Thoracic aorta (tissue), 2 donors: ENCODE measurements around the gene SLC43A1. TPM values are rescaled to one million over a fixed set of nuclear protein-coding genes. Genes with fewer than 3 reads are reported as not detected.
"Not testable (repeated sequence)": the region's sequence is repeated elsewhere in the genome, so short reads cannot be mapped to it uniquely, and the experiment has no call there.

Experiments
- ATAC-seq: fragments of 150-250 bp; one replicate; pipeline ENCODE4 v1.8.0; 2017; ENCODE audit warnings: low read depth; ENCODE audit not compliant: insufficient number of reproducible peaks, low FRiP score
- DNase-seq: peaks from one replicate; pipeline ENCODE4 v3.0.0-alpha.2; 2020; ENCODE audit warnings: low spot score
- H3K27ac ChIP-seq, 2 donors: fragments of 200-600 bp; sonication (generic); 1 replicate in 1 of 2; 2 replicates in 1 of 2; pipeline ENCODE4 v1.5.1; 2016; ENCODE audit warnings: mild to moderate bottlenecking in 2 of 2, moderate library complexity in 2 of 2
- H3K27me3 ChIP-seq: fragments of 200-600 bp; sonication (generic); replicated peaks from 2 replicates; pipeline ENCODE4 v1.6.0; 2016; ENCODE audit warnings: mild to moderate bottlenecking; ENCODE audit not compliant: insufficient read depth
- H3K36me3 ChIP-seq: fragments of 200-600 bp; sonication (generic); one replicate; pipeline ENCODE4 v1.5.1; 2016
- H3K4me1 ChIP-seq, 2 donors: fragments of 200-600 bp; sonication (generic); 1 replicate in 1 of 2; 2 replicates in 1 of 2; pipeline versions ENCODE4 v1.5.1 to v1.6.0; 2016; ENCODE audit warnings: low read depth in 2 of 2, mild to moderate bottlenecking in 1 of 2; ENCODE audit not compliant: control insufficient read depth in 1 of 2
- H3K4me3 ChIP-seq: fragments of 200-600 bp; sonication (generic); 2 replicates; pipeline ENCODE4 v1.5.1; 2016; ENCODE audit warnings: mild to moderate bottlenecking
- H3K9me3 ChIP-seq: fragments of 200-600 bp; sonication (generic); 2 replicates; pipeline ENCODE4 v1.5.1; 2016
- CTCF ChIP-seq: fragments of 200-600 bp; sonication (generic); IDR thresholded peaks from one replicate; pipeline ENCODE4 v1.5.1; 2019; ENCODE audit warnings: antibody characterized with exemption
- total RNA-seq, 2 donors: library from RNA; depleted of rRNA; stranded (reverse); fragments of >200 nt; gene quantifications; one replicate each; pipeline versions ENCODE4 v1.1.0 to v1.2.3, GENCODE V29; 2016

Gene SLC43A1
- total RNA-seq, 2 donors from 2014 or later, result 16.6 to 23.6 TPM

- Histone ChIP-seq H3K36me3 (no peaks in the 10 kb centered on the region), H3K4me3 (no peak overlapping the region), H3K27ac (no peak overlapping the region), H3K9me3 (no peaks in the 10 kb centered on the region), H3K4me1 (no peaks in the 10 kb centered on the region), H3K27me3 (no peaks in the 10 kb centered on the region)
- no peak for ATAC-seq
- no peak for TF ChIP-seq CTCF
- no peak for DNase-seq
These were observed 25.7 kb upstream of the SLC43A1 start for GRCh38 chr11:57541169-57541568.

- Histone ChIP-seq H3K9me3 (no peaks in the 10 kb centered on the region), H3K27ac (no peak overlapping the region), H3K36me3 (no peaks in the 10 kb centered on the region), H3K27me3 (no peaks in the 10 kb centered on the region), H3K4me1 (no peaks in the 10 kb centered on the region), H3K4me3 (no peak overlapping the region)
- DNase-seq (no peak), ATAC-seq (no peak)
- no peak for TF ChIP-seq CTCF
These were observed 23.8 kb upstream of the SLC43A1 start for GRCh38 chr11:57539342-57539741.

GRCh38 chr11:57536947-57537619 is 21.6 kb upstream of the SLC43A1 start, which contains the start of gene SMTNL1:
Gene SMTNL1, plus strand, starts transcription at chr11:57537595. Its CDS starts 5,048 bp downstream, at chr11:57542643.
- no peak for TF ChIP-seq CTCF
- Histone ChIP-seq H3K27me3 (no peaks in the 10 kb centered on the region), H3K4me3 (no peak within 1 kb of the TSS), H3K4me1 (no peaks in the 10 kb centered on the region), H3K27ac (no peak within 1 kb of the TSS), H3K36me3 (no peaks in the 10 kb centered on the region), H3K9me3 (no peaks in the 10 kb centered on the region)
- no peak for DNase-seq
- ATAC-seq, result no peak

GRCh38 chr11:57534449-57534848 is 18.9 kb upstream of the SLC43A1 start:
- not testable (repeated sequence) for H3K9me3 ChIP-seq, H3K27me3 ChIP-seq, H3K4me1 ChIP-seq, H3K27ac ChIP-seq, H3K36me3 ChIP-seq, ATAC-seq, H3K4me3 ChIP-seq, DNase-seq

GRCh38 chr11:57530596-57531507 is 15.3 kb upstream of the SLC43A1 start, which contains the start of gene TIMM10:
Gene TIMM10, minus strand, starts transcription at chr11:57530754. Its CDS starts 565 bp downstream, at chr11:57530189.
- Histone ChIP-seq H3K4me1 (peaks cover 6 to 9% of the 10 kb centered on the region in 2 donors), H3K4me3 (peak within 1 kb of the TSS; percentile 77), H3K27ac (peak within 1 kb of the TSS; percentile 7 to 44), H3K27me3 (no peaks in the 10 kb centered on the region), H3K36me3 (no peaks in the 10 kb centered on the region), H3K9me3 (no peaks in the 10 kb centered on the region)
- no peak for TF ChIP-seq CTCF
- DNase-seq (peak; percentile 84), ATAC-seq (peak; percentile 80)
